Measurements from ENCODE around the gene TMEM203. TPM values are rescaled to one million over a fixed set of nuclear protein-coding genes. Genes with fewer than 3 reads are reported as not detected.

The TMEM203 gene
- total RNA-seq, 1 donor from 2014 or later: 36.5 TPM

- H3K27ac Mint-ChIP-seq (ENCODE audit: unreplicated experiment): no peak overlapping the region
- H3K9me3 Mint-ChIP-seq (ENCODE audit: unreplicated experiment): peaks cover 10% of the 10 kb centered on the region
- no peaks in the 10 kb centered on the region for H3K36me3 Mint-ChIP-seq (ENCODE audit: unreplicated experiment)
- no peak for TF ChIP-seq CTCF (IDR thresholded peaks at IDR 0.05; ENCODE audit: partially characterized antibody, unreplicated experiment)
- DNase-seq: no peak
- no peak overlapping the region for H3K4me3 Mint-ChIP-seq (ENCODE audit: unreplicated experiment)
- H3K4me1 Mint-ChIP-seq (ENCODE audit: low read depth, unreplicated experiment): peaks cover 4% of the 10 kb centered on the region
- H3K27me3 Mint-ChIP-seq (ENCODE audit: unreplicated experiment): peaks cover 2% of the 10 kb centered on the region
Observed at GRCh38 chr9:137191691-137192447, 13.6 kb downstream of the TMEM203 start.

- Mint-ChIP-seq H3K36me3 (ENCODE audit: unreplicated experiment) (no peaks in the 10 kb centered on the region), H3K27ac (ENCODE audit: unreplicated experiment) (no peak overlapping the region), H3K4me3 (ENCODE audit: unreplicated experiment) (no peak overlapping the region), H3K4me1 (ENCODE audit: low read depth, unreplicated experiment) (peaks cover 4% of the 10 kb centered on the region), H3K9me3 (ENCODE audit: unreplicated experiment) (peaks cover 10% of the 10 kb centered on the region), H3K27me3 (ENCODE audit: unreplicated experiment) (peaks cover 2% of the 10 kb centered on the region)
- TF ChIP-seq CTCF (IDR thresholded peaks at IDR 0.05; ENCODE audit: partially characterized antibody, unreplicated experiment): no peak
- no peak for DNase-seq
Observed at GRCh38 chr9:137191245-137191644, 14.2 kb downstream of the TMEM203 start.

GRCh38 chr9:137190315-137190856, 15.1 kb downstream of the TMEM203 start:
- no peak for TF ChIP-seq CTCF (IDR thresholded peaks at IDR 0.05; ENCODE audit: partially characterized antibody, unreplicated experiment)
- Mint-ChIP-seq H3K4me3 (ENCODE audit: unreplicated experiment) (peak overlapping the region; percentile 59), H3K36me3 (ENCODE audit: unreplicated experiment) (no peaks in the 10 kb centered on the region), H3K9me3 (ENCODE audit: unreplicated experiment) (peaks cover 10% of the 10 kb centered on the region), H3K4me1 (ENCODE audit: low read depth, unreplicated experiment) (peaks cover 4% of the 10 kb centered on the region), H3K27me3 (ENCODE audit: unreplicated experiment) (peaks cover 2% of the 10 kb centered on the region), H3K27ac (ENCODE audit: unreplicated experiment) (no peak overlapping the region)
- no peak for DNase-seq

GRCh38 chr9:137189297-137190295, 15.9 kb downstream of the TMEM203 start:
- H3K27me3 Mint-ChIP-seq (ENCODE audit: unreplicated experiment): peaks cover 2% of the 10 kb centered on the region
- H3K4me1 Mint-ChIP-seq (ENCODE audit: low read depth, unreplicated experiment): peaks cover 4% of the 10 kb centered on the region
- TF ChIP-seq CTCF (IDR thresholded peaks at IDR 0.05; ENCODE audit: partially characterized antibody, unreplicated experiment): no peak
- DNase-seq: no peak
- H3K9me3 Mint-ChIP-seq (ENCODE audit: unreplicated experiment): peaks cover 10% of the 10 kb centered on the region
- no peaks in the 10 kb centered on the region for H3K36me3 Mint-ChIP-seq (ENCODE audit: unreplicated experiment)
- peak overlapping the region; percentile 85 for H3K27ac Mint-ChIP-seq (ENCODE audit: unreplicated experiment)
- H3K4me3 Mint-ChIP-seq (ENCODE audit: unreplicated experiment): peak overlapping the region; percentile 96

Data from glutamatergic neuron (in vitro differentiated cells).